Cardiac ventricle fibroblast (primary cell): ENCODE results near the gene XAGE1A. TPM values are rescaled to one million over a fixed set of nuclear protein-coding genes. Genes with fewer than 3 reads are reported as not detected.

Experiments
- total RNA-seq: library from RNA; depleted of rRNA; stranded (reverse); fragments of >200 nt; gene quantifications from 2 replicates; pipeline ENCODE4 v1.2.3, GENCODE V29; 2015

Gene XAGE1A
- not detected in 2 replicates for total RNA-seq

GRCh38 chrX:52495545-52496418 is at the start of gene XAGE1A:
Gene XAGE1A (plus strand): TSS chrX:52495808. CDS start chrX:52497362, 1,554 bp downstream.

GRCh38 chrX:52516987-52517325 is 21.3 kb downstream of the XAGE1A start, which contains the start of gene XAGE1B:
Gene XAGE1B (minus strand): TSS chrX:52517063. CDS start chrX:52515527, 1,536 bp downstream.

Other genes with a start within 250 kb of the XAGE1A start
- not detected in 2 replicates for gene XAGE2, start 126.8 kb upstream of the XAGE1A start, total RNA-seq
- gene XAGE1B, start 21.3 kb downstream of the XAGE1A start, total RNA-seq: not detected in 2 replicates
- gene SSX7, start 159.1 kb downstream of the XAGE1A start, total RNA-seq: not detected in 2 replicates
- gene SSX2, start 211.4 kb downstream of the XAGE1A start, total RNA-seq: not detected in 2 replicates